ENCODE results near the gene CADPS.

The CADPS gene

GRCh38 chr3:62755285-62755684, 119.9 kb downstream of the CADPS start:
- no peak overlapping the region for H3K4me3 ChIP-seq (ENCODE audit: low read depth, low read length)
- no peak for TF ChIP-seq CTCF (IDR thresholded peaks at IDR 0.05; ENCODE audit: low read depth, low read length)

- TF ChIP-seq CTCF (IDR thresholded peaks at IDR 0.05; ENCODE audit: low read depth, low read length), result no peak
- no peak overlapping the region for H3K4me3 ChIP-seq (ENCODE audit: low read depth, low read length)
These were observed 125.6 kb downstream of the CADPS start for GRCh38 chr3:62749657-62750056.

- no peak overlapping the region for H3K4me3 ChIP-seq (ENCODE audit: low read depth, low read length)
- TF ChIP-seq CTCF (IDR thresholded peaks at IDR 0.05; ENCODE audit: low read depth, low read length), result no peak
These were observed 126.1 kb downstream of the CADPS start for GRCh38 chr3:62749130-62749529.

- TF ChIP-seq CTCF (IDR thresholded peaks at IDR 0.05; ENCODE audit: low read depth, low read length), result no peak
- H3K4me3 ChIP-seq (ENCODE audit: low read depth, low read length), result no peak overlapping the region
These were observed 137.8 kb downstream of the CADPS start for GRCh38 chr3:62737449-62737848.

- TF ChIP-seq CTCF (IDR thresholded peaks at IDR 0.05; ENCODE audit: low read depth, low read length), result no peak
- H3K4me3 ChIP-seq (ENCODE audit: low read depth, low read length), result no peak overlapping the region
These were observed 139.7 kb downstream of the CADPS start for GRCh38 chr3:62735510-62735909.

GRCh38 chr3:62732183-62732904, 142.9 kb downstream of the CADPS start:
- no peak overlapping the region for H3K4me3 ChIP-seq (ENCODE audit: low read depth, low read length)
- no peak for TF ChIP-seq CTCF (IDR thresholded peaks at IDR 0.05; ENCODE audit: low read depth, low read length)

GRCh38 chr3:62727981-62728380, 147.2 kb downstream of the CADPS start:
- no peak overlapping the region for H3K4me3 ChIP-seq (ENCODE audit: low read depth, low read length)
- no peak for TF ChIP-seq CTCF (IDR thresholded peaks at IDR 0.05; ENCODE audit: low read depth, low read length)

Measured in WI38 (cell line).